ENCODE measurements around the gene SCN1B.

Gene SCN1B

DNA sequence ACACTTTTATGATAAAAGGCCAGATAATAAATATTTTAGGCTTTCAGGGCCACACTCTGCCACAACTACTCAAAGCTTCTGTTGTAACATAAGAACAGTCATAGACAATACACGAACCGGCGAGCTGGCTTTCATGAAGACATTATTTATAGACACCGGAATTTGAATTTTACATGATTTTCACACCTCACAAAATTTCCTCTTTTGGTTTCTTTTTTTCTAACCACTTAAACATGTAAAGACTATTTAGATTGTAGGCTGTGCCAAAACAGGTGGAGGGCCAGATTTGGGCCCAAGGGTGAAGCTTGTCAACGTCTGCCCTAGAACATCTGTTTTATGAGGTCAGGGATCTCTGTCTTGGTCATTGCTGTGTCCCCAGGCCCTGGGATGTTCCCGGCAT, 55.7 kb downstream of the SCN1B start:
- peak; percentile 68 for DNase-seq (ENCODE audit: low spot score)
- in situ Hi-C loops (cut with MboI; ENCODE audit: low pct_unique_long_range_greater_than_20kb, low sequenced_read_pairs, unreplicated experiment), result no loop called here
- TF ChIP-seq, protein P1, sequence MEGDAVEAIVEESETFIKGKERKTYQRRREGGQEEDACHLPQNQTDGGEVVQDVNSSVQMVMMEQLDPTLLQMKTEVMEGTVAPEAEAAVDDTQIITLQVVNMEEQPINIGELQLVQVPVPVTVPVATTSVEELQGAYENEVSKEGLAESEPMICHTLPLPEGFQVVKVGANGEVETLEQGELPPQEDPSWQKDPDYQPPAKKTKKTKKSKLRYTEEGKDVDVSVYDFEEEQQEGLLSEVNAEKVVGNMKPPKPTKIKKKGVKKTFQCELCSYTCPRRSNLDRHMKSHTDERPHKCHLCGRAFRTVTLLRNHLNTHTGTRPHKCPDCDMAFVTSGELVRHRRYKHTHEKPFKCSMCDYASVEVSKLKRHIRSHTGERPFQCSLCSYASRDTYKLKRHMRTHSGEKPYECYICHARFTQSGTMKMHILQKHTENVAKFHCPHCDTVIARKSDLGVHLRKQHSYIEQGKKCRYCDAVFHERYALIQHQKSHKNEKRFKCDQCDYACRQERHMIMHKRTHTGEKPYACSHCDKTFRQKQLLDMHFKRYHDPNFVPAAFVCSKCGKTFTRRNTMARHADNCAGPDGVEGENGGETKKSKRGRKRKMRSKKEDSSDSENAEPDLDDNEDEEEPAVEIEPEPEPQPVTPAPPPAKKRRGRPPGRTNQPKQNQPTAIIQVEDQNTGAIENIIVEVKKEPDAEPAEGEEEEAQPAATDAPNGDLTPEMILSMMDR (IDR thresholded peaks at IDR 0.05; ENCODE audit: extremely low read depth, insufficient read depth, missing control alignments), result no peak

DNA sequence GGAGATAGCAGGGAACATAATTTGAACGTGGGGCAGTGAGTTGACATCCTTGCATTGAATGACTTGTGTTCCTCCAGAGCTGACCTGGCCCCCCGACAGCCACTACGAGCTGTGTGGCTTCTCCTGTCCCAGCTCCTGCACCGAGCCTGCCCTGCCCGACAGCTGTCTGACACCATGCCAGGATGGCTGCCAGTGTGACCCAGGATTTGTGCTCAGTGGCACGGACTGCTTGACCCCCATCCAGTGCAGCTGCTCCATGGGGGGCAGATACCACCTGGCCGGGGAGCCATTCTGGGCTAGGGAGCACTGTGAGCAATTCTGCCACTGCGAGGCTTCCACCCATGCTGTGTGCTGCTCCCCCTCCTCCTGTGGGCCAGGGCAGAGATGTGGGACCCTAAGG, 56.2 kb downstream of the SCN1B start:
- TF ChIP-seq, protein P1 (IDR thresholded peaks at IDR 0.05; ENCODE audit: extremely low read depth, insufficient read depth, missing control alignments), result no peak
- no peak for DNase-seq (ENCODE audit: low spot score)
- in situ Hi-C loops (cut with MboI; ENCODE audit: low pct_unique_long_range_greater_than_20kb, low sequenced_read_pairs, unreplicated experiment), result no loop called here

DNA sequence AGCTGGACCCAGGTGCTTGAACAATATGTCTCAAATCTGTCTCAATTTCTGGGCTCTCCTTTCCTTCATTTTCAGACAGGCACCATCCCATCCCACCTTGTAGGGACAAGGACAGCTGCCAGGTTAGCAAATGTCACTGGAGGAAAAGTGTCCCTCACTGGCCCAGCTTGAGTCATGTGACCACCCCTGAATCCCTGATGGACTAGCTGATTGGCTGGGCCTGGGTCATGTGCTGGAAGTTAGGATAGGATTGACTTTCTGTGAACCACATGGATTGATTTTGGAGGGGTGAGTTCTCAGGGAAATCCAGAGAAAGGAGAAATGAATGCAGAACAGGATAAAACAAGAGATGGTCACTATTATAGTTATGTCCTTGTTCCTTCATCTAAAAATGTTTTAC, 57.1 kb downstream of the SCN1B start:
- in situ Hi-C loops (cut with MboI; ENCODE audit: low pct_unique_long_range_greater_than_20kb, low sequenced_read_pairs, unreplicated experiment), result no loop called here
- TF ChIP-seq, protein P1 (IDR thresholded peaks at IDR 0.05; ENCODE audit: extremely low read depth, insufficient read depth, missing control alignments), result no peak
- DNase-seq (ENCODE audit: low spot score), result no peak

DNA sequence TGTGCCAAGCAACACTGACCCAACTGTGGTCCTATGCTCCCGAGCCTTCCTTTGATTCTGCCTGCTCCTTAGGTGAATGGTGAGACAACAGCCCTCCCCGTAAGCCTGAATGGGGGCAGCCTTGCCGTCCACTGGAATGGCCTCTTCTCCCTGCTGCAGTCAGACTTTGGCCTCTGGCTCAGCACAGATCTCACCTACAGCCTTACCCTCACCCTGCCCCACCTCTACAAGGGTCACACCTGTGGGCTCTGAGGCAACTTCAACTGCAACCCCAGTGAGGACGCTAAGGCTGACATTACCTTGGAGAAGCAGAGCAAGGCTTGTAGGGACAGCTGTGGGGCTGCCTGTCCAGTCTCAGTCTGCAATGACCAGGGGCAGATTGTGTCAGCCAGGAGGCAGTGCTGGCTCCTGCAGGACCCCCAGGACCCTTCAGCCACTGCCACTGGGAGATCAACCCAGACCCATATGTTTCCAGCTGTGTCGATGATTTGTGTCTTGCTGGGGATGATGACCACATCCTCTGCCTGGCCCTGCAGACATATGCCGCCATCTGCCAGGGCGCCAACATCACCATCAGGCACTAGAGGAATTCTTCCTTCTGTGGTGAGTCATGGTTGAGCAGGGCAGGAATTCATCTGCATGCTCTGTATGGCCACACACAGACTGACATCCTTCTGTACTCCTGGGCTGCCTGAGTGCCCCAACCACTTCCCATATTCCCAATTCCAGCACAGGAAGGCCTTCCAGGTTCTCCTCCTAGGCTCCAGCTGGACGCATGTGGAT, 58.1 kb downstream of the SCN1B start:
- no peak for DNase-seq (ENCODE audit: low spot score)
- TF ChIP-seq, protein P1 (IDR thresholded peaks at IDR 0.05; ENCODE audit: extremely low read depth, insufficient read depth, missing control alignments), result no peak
- in situ Hi-C loops (cut with MboI; ENCODE audit: low pct_unique_long_range_greater_than_20kb, low sequenced_read_pairs, unreplicated experiment), result no loop called here

DNA sequence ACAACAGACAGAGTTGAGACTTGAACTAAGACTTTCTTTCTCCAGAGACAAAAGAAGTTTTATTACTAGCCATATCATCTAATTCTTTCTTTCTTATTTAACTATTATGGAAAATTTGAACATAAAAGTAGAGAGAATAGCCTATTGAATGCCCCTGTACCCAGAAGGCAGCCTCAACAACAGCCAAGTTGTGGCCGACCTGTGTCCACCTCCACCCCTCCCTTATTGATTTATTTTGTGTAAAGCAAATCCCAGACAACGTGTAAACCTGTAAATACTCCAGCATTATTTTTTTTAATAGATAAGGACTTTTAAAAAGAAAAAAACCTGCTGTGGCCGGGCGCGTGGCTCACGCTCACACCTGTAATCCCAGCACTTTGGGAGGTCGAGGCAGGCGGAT, 59.3 kb downstream of the SCN1B start:
- in situ Hi-C loops (cut with MboI; ENCODE audit: low pct_unique_long_range_greater_than_20kb, low sequenced_read_pairs, unreplicated experiment), result no loop called here
- no peak for DNase-seq (ENCODE audit: low spot score)
- TF ChIP-seq, protein P1 (IDR thresholded peaks at IDR 0.05; ENCODE audit: extremely low read depth, insufficient read depth, missing control alignments), result no peak

Measured in GM13977 (cell line).